Peyer's patch (tissue), 4 donors: ENCODE results near the gene DDB1. TPM values are rescaled to one million over a fixed set of nuclear protein-coding genes. Genes with fewer than 3 reads are reported as not detected.

Experiments used
- DNase-seq, 3 donors: peaks; one replicate each; pipeline ENCODE4 v3.0.0-alpha.2; 2017 to 2019
- H3K27ac ChIP-seq, 4 donors: fragments of 200-600 bp; sonication (generic); one replicate each; pipeline ENCODE4 v1.5.1; 2016 to 2019
- H3K27me3 ChIP-seq, 2 donors: fragments of 200-600 bp; sonication (generic); one replicate each; pipeline ENCODE4 v1.5.1; 2019
- H3K36me3 ChIP-seq, 3 donors: fragments of 200-600 bp; sonication (generic); one replicate each; pipeline ENCODE4 v1.5.1; 2016 to 2019
- H3K4me1 ChIP-seq, 4 donors: fragments of 200-600 bp; sonication (generic); one replicate each; pipeline ENCODE4 v1.5.1; 2016 to 2019
- H3K4me3 ChIP-seq, 4 donors: fragments of 200-600 bp; sonication (generic); 1 replicate in 3 of 4; 2 replicates in 1 of 4; pipeline ENCODE4 v1.5.1; 2016 to 2019; ENCODE audit warnings: mild to moderate bottlenecking in 1 of 4
- H3K9me3 ChIP-seq, 4 donors: fragments of 200-600 bp; sonication (generic); one replicate each; pipeline ENCODE4 v1.5.1; 2016 to 2019; ENCODE audit warnings: mild to moderate bottlenecking in 1 of 4
- CTCF ChIP-seq, 6 experiments: fragments of 450-650 bp in 4 of 6; fragments of 200-600 bp in 2 of 6; sonication (generic) in 1 of 6; IDR thresholded peaks; one replicate each; pipeline ENCODE4 v1.5.1; 2017 to 2019; ENCODE audit warnings: antibody characterized with exemption in 6 of 6, mild to moderate bottlenecking in 3 of 6, moderate library complexity in 1 of 6
- POLR2A ChIP-seq, 2 donors: fragments of 450-650 bp; IDR thresholded peaks; one replicate each; pipeline ENCODE4 v1.5.1; 2017; ENCODE audit warnings: antibody characterized with exemption in 2 of 2, mild to moderate bottlenecking in 2 of 2, moderate library complexity in 2 of 2
- total RNA-seq, 4 donors: library from RNA; depleted of rRNA; stranded (reverse); fragments of >200 nt; gene quantifications; one replicate each; pipeline ENCODE4 v1.1.0, GENCODE V29; 2016

The DDB1 gene
- total RNA-seq, 4 donors from 2014 or later: 76.7 to 168 (median 136) TPM

- H3K36me3 ChIP-seq: peaks cover 0 to 99% (median 5%) of the 10 kb centered on the region in 3 donors
- H3K9me3 ChIP-seq: no peaks in the 10 kb centered on the region
- H3K4me3 ChIP-seq: no peak overlapping the region
- TF ChIP-seq CTCF (IDR thresholded peaks at IDR 0.05) (no peak), POLR2A (IDR thresholded peaks at IDR 0.05) (no peak)
- no peaks in the 10 kb centered on the region for H3K4me1 ChIP-seq
- no peak for DNase-seq
- no peak overlapping the region for H3K27ac ChIP-seq
- no peaks in the 10 kb centered on the region for H3K27me3 ChIP-seq
These were observed 23.2 kb downstream of the DDB1 start for GRCh38 chr11:61309739-61310138.

DNA sequence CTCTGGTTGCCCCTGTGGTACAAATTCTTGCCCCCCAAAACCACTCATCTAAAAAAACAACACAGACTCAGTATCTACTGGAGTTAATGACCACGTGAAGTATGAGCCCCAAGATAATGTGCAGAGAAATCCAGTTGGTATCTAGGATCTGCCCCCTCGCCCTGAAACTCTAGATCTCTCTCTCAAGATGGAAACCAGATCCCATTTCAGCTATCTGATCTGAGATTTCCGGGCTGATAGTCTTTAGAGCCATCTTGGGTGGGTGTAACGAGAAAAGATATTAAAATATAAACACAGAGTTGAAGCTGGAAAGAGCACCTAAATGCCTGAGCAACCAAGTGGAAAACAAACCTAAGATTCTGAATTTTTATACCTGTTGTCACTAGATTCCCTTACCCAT lies 23.8 kb downstream of the DDB1 start:
- no peak overlapping the region for H3K27ac ChIP-seq
- TF ChIP-seq CTCF (IDR thresholded peaks at IDR 0.05): no peak
- no peak for TF ChIP-seq POLR2A (IDR thresholded peaks at IDR 0.05)
- DNase-seq: no peak
- H3K36me3 ChIP-seq: peaks cover 0 to 98% (median 5%) of the 10 kb centered on the region in 3 donors
- no peaks in the 10 kb centered on the region for H3K27me3 ChIP-seq
- H3K4me3 ChIP-seq: no peak overlapping the region
- no peaks in the 10 kb centered on the region for H3K4me1 ChIP-seq
- H3K9me3 ChIP-seq: no peaks in the 10 kb centered on the region

- Histone ChIP-seq H3K36me3 (peaks cover 0 to 98% (median 5%) of the 10 kb centered on the region in 3 donors), H3K27ac (no peak overlapping the region), H3K4me3 (no peak overlapping the region), H3K27me3 (no peaks in the 10 kb centered on the region), H3K9me3 (no peaks in the 10 kb centered on the region), H3K4me1 (no peaks in the 10 kb centered on the region)
- no peak for DNase-seq
- TF ChIP-seq POLR2A (IDR thresholded peaks at IDR 0.05) (no peak), CTCF (IDR thresholded peaks at IDR 0.05) (no peak)
These were observed 25.6 kb downstream of the DDB1 start for GRCh38 chr11:61307354-61307753.

DNA sequence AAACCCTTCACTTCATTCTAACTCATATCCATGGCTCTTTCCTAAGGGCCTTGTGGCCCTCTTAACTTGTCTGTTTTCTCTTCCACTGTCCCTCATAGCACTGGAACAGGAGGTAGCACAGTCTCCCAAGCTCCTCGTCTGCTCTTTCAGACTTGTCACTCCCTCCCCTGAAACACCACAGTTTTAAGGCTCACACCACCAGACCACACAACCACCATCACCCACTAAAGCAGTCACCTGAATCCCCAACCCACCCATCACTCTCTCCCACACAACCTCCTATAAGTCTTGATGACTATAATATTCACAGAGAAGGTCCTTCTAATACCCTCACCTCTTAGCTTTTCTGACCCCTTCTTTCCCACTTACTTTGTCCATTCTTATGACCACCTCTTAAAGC lies 26.7 kb downstream of the DDB1 start:
- Histone ChIP-seq H3K36me3 (peaks cover 0 to 98% (median 0%) of the 10 kb centered on the region in 3 donors), H3K9me3 (no peaks in the 10 kb centered on the region), H3K4me3 (no peak overlapping the region), H3K4me1 (no peaks in the 10 kb centered on the region), H3K27me3 (no peaks in the 10 kb centered on the region), H3K27ac (no peak overlapping the region)
- no peak for DNase-seq
- TF ChIP-seq CTCF (IDR thresholded peaks at IDR 0.05): no peak
- no peak for TF ChIP-seq POLR2A (IDR thresholded peaks at IDR 0.05)

- Histone ChIP-seq H3K27ac (no peak overlapping the region), H3K36me3 (peaks cover 0 to 98% (median 0%) of the 10 kb centered on the region in 3 donors), H3K9me3 (no peaks in the 10 kb centered on the region), H3K27me3 (no peaks in the 10 kb centered on the region), H3K4me1 (no peaks in the 10 kb centered on the region), H3K4me3 (no peak overlapping the region)
- no peak for DNase-seq
- no peak for TF ChIP-seq CTCF (IDR thresholded peaks at IDR 0.05)
- TF ChIP-seq POLR2A (IDR thresholded peaks at IDR 0.05): no peak
These were observed 27.5 kb downstream of the DDB1 start for GRCh38 chr11:61305417-61305816.

GRCh38 chr11:61303725-61304124 lies 29.2 kb downstream of the DDB1 start:
- Histone ChIP-seq H3K36me3 (peaks cover 0 to 97% (median 0%) of the 10 kb centered on the region in 3 donors), H3K4me3 (no peak overlapping the region), H3K9me3 (no peaks in the 10 kb centered on the region), H3K4me1 (no peaks in the 10 kb centered on the region), H3K27me3 (no peaks in the 10 kb centered on the region), H3K27ac (no peak overlapping the region)
- TF ChIP-seq CTCF (IDR thresholded peaks at IDR 0.05): no peak
- TF ChIP-seq POLR2A (IDR thresholded peaks at IDR 0.05): no peak
- no peak for DNase-seq
